OCI-LY7 (cell line): ENCODE data around the gene GDF10. TPM values are rescaled to one million over a fixed set of nuclear protein-coding genes. Genes with fewer than 3 reads are reported as not detected.

ENCODE experiments used
- BruUV-seq: library from RNA; stranded (reverse); fragments of 400-500 nt; replicated peaks from 2 replicates; lab custom pipeline; 2021; lab: Mats Ljungman, UMichigan
- CTCF ChIA-PET: fragments of 300-600 bp; sonication (Branson Sonifier 250); formaldehyde crosslinking; loops from one replicate; lab custom pipeline; 2022; ENCODE audit warnings: antibody characterized with exemption; ENCODE audit not compliant: unreplicated experiment; lab: Charles Lee
- POLR2A ChIA-PET: fragments of 300-600 bp; sonication (Branson Sonifier 250); formaldehyde crosslinking; loops from one replicate; lab custom pipeline; 2022; ENCODE audit warnings: antibody characterized with exemption; lab: Charles Lee
- DNase-seq: peaks from one replicate; pipeline ENCODE4 v3.0.0-alpha.2; 2015; ENCODE audit warnings: low spot score
- H2AFZ ChIP-seq: fragments of 200-600 bp; sonication (generic), shearing (Covaris generic); 2 replicates; pipeline ENCODE4 v1.6.1; 2014; ENCODE audit warnings: mild to moderate bottlenecking, antibody characterized with exemption, low read length, moderate library complexity
- H3K27ac ChIP-seq: fragments of 200-600 bp; sonication (generic); 2 replicates; pipeline ENCODE4 v1.5.1; 2014; ENCODE audit warnings: mixed run types, low read depth, mild to moderate bottlenecking, moderate library complexity, low read length, inconsistent platforms; ENCODE audit not compliant: poor library complexity, severe bottlenecking
- H3K36me3 ChIP-seq: fragments of 200-600 bp; sonication (generic); 2 replicates; pipeline ENCODE4 v1.6.1; 2014; ENCODE audit warnings: mild to moderate bottlenecking, antibody characterized with exemption, low read length, moderate library complexity, mixed read lengths; ENCODE audit not compliant: insufficient read depth
- H3K4me1 ChIP-seq: fragments of 200-600 bp; sonication (generic); 2 replicates; pipeline ENCODE4 v1.5.1; 2014; ENCODE audit warnings: mild to moderate bottlenecking, low read length; ENCODE audit not compliant: insufficient read depth, poor library complexity, severe bottlenecking
- H3K4me2 ChIP-seq: fragments of 200-600 bp; sonication (generic); 2 replicates; pipeline ENCODE4 v1.6.1; 2014; ENCODE audit warnings: mild to moderate bottlenecking, low read length
- H3K4me3 ChIP-seq: fragments of 200-600 bp; sonication (generic); 2 replicates; pipeline ENCODE4 v1.5.1; 2014; ENCODE audit warnings: mild to moderate bottlenecking, low read depth, low read length; ENCODE audit not compliant: poor library complexity, severe bottlenecking
- H3K79me2 ChIP-seq: fragments of 200-600 bp; sonication (generic); 2 replicates; pipeline ENCODE4 v1.6.1; 2016; ENCODE audit warnings: low read depth, mild to moderate bottlenecking, low read length, moderate library complexity, mixed read lengths; ENCODE audit not compliant: insufficient read depth
- H3K9me2 ChIP-seq: fragments of 200-600 bp; sonication (generic); 2 replicates; pipeline ENCODE4 v1.6.1; 2016; ENCODE audit warnings: mild to moderate bottlenecking, low read length, mixed read lengths; ENCODE audit not compliant: insufficient read depth
- H3K9me3 ChIP-seq: fragments of 200-600 bp; sonication (generic); 2 replicates; pipeline ENCODE4 v1.6.1; 2014; ENCODE audit warnings: mild to moderate bottlenecking, mixed run types, low read length, mixed read lengths
- H4K20me1 ChIP-seq: fragments of 200-600 bp; sonication (generic); 2 replicates; pipeline ENCODE4 v1.6.1; 2014; ENCODE audit warnings: mild to moderate bottlenecking, antibody characterized with exemption, low read length, moderate library complexity, mixed read lengths; ENCODE audit not compliant: insufficient read depth
- EZH2phosphoT487 ChIP-seq: fragments of 200-600 bp; sonication (generic); IDR thresholded peaks from 2 replicates; pipeline ENCODE4 v1.6.1; 2018; ENCODE audit warnings: low read depth, borderline replicate concordance, mild to moderate bottlenecking, mixed run types, antibody characterized with exemption, low read length, moderate library complexity, mixed read lengths
- intact Hi-C: fragments of 100-400 bp; cut with micrococcal nuclease; formaldehyde crosslinking; loops from one replicate; pipeline ENCODE4 v1.10.0; 2022; ENCODE audit not compliant: unreplicated experiment
- total RNA-seq, 2 experiments: library from RNA; depleted of rRNA in 1 of 2; stranded (reverse); fragments of >200 nt in 1 of 2; shearing (Covaris generic) in 1 of 2; gene quantifications; 2 replicates each; pipeline ENCODE4 v1.2.3, GENCODE V29; 2014 to 2022
- TF ChIP-seq, protein P1 (sequence below): fragments of 200-600 bp; sonication (generic); conservative IDR thresholded peaks from 2 replicates; pipeline ENCODE4 v1.5.1; 2014; ENCODE audit warnings: mild to moderate bottlenecking, antibody characterized with exemption, low read length, moderate library complexity, mixed read lengths

GDF10 gene
- total RNA-seq, 2 experiments from 2014 or later = not detected

DNA sequence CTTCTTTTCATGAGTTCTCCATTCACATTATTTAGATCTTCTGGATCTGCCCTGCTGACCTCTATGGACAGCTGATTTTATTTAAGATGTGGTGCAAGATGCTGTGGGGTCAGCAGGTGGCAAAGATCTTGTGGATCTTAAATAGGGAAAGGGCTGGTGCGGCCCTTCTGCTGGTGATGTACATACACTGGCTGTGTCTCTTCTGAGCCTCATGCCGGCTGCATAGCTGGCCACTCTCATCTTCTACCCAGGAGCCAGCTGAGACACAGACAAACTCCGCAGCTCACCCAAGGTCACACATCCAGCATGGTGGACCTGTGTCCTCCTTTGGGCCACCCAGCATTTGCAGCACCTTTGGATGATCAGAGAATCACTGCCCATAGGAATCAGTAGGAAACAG, 57.9 kb downstream of the GDF10 start:
- TF ChIP-seq, protein P1, sequence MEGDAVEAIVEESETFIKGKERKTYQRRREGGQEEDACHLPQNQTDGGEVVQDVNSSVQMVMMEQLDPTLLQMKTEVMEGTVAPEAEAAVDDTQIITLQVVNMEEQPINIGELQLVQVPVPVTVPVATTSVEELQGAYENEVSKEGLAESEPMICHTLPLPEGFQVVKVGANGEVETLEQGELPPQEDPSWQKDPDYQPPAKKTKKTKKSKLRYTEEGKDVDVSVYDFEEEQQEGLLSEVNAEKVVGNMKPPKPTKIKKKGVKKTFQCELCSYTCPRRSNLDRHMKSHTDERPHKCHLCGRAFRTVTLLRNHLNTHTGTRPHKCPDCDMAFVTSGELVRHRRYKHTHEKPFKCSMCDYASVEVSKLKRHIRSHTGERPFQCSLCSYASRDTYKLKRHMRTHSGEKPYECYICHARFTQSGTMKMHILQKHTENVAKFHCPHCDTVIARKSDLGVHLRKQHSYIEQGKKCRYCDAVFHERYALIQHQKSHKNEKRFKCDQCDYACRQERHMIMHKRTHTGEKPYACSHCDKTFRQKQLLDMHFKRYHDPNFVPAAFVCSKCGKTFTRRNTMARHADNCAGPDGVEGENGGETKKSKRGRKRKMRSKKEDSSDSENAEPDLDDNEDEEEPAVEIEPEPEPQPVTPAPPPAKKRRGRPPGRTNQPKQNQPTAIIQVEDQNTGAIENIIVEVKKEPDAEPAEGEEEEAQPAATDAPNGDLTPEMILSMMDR = no peak
- no peak for TF ChIP-seq EZH2phosphoT487
- Histone ChIP-seq H2AFZ (no peak overlapping the region), H4K20me1 (no peaks in the 10 kb centered on the region), H3K9me2 (no peaks in the 10 kb centered on the region), H3K36me3 (no peaks in the 10 kb centered on the region), H3K79me2 (no peaks in the 10 kb centered on the region), H3K4me2 (no peak overlapping the region), H3K4me3 (no peak overlapping the region), H3K9me3 (no peaks in the 10 kb centered on the region), H3K27ac (no peak overlapping the region), H3K4me1 (no peaks in the 10 kb centered on the region)
- no TSS peak for BruUV-seq
- CTCF ChIA-PET = no interaction called here
- DNase-seq = no peak
- intact Hi-C loops = no loop called here
- POLR2A ChIA-PET = no interaction called here

DNA sequence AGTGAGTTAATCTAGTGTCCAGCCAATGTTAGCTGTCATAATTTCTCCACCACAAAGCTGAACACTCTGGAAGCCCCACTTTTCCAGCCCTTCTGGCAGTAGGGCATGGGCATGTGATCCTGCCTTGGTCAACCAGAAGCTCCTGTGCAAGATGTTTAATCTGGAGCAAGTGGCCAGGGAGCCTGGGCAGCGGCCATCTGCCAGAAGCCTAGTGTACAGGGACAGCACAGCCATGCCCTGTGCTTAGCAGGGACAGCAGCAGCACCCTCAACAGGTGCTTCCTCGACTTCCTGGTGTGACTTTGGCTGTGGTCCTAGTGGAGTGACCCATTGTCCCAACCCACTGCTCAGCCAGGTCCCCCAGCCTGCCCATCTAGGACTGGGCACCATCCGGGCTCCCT, 58.5 kb downstream of the GDF10 start:
- CTCF ChIA-PET = no interaction called here

GRCh38 chr10:47359101-47359500, 59.1 kb downstream of the GDF10 start:
- Histone ChIP-seq H3K79me2 (no peaks in the 10 kb centered on the region), H3K36me3 (no peaks in the 10 kb centered on the region), H2AFZ (no peak overlapping the region), H4K20me1 (no peaks in the 10 kb centered on the region), H3K9me3 (no peaks in the 10 kb centered on the region), H3K4me2 (no peak overlapping the region), H3K4me3 (no peak overlapping the region), H3K9me2 (no peaks in the 10 kb centered on the region), H3K4me1 (no peaks in the 10 kb centered on the region), H3K27ac (no peak overlapping the region)
- BruUV-seq = no TSS peak
- DNase-seq = no peak
- ChIA-PET POLR2A (no interaction called here), CTCF (no interaction called here)
- intact Hi-C loops = no loop called here
- TF ChIP-seq, protein P1 = no peak
- no peak for TF ChIP-seq EZH2phosphoT487

More for the DNA sequence above, 58.5 kb downstream of the GDF10 start:
- no peak for TF ChIP-seq EZH2phosphoT487
- TF ChIP-seq, protein P1 = no peak
- H2AFZ ChIP-seq = no peak overlapping the region
- no peaks in the 10 kb centered on the region for H3K79me2 ChIP-seq
- H3K4me3 ChIP-seq = no peak overlapping the region
- intact Hi-C loops = no loop called here
- H3K9me2 ChIP-seq = no peaks in the 10 kb centered on the region
- no peaks in the 10 kb centered on the region for H3K9me3 ChIP-seq
- no peak overlapping the region for H3K27ac ChIP-seq
- no peak for DNase-seq
- no peaks in the 10 kb centered on the region for H4K20me1 ChIP-seq
- POLR2A ChIA-PET = no interaction called here
- no TSS peak for BruUV-seq
- H3K36me3 ChIP-seq = no peaks in the 10 kb centered on the region
- no peaks in the 10 kb centered on the region for H3K4me1 ChIP-seq
- no peak overlapping the region for H3K4me2 ChIP-seq
